Smooth muscle cell (in vitro differentiated cells): ENCODE results near the gene DNAJC10. TPM values are rescaled to one million over a fixed set of nuclear protein-coding genes. Genes with fewer than 3 reads are reported as not detected.

Experiments
- DNase-seq: peaks from one replicate; lab custom pipeline; 2025; ENCODE audit not compliant: unreplicated experiment; lab: John Stamatoyannopoulos, UW
- H2AFZ ChIP-seq: fragments of 200-600 bp; sonication (generic); 2 replicates; pipeline ENCODE4 v1.6.0; 2016; ENCODE audit warnings: antibody characterized with exemption, low read depth, mild to moderate bottlenecking
- H3F3A ChIP-seq: fragments of 200-600 bp; sonication (generic); 2 replicates; pipeline ENCODE4 v1.6.0; 2017; ENCODE audit warnings: antibody characterized with exemption, low read depth
- H3K27ac ChIP-seq: fragments of 200-600 bp; sonication (generic); 2 replicates; pipeline ENCODE4 v1.5.1; 2016; ENCODE audit warnings: low read depth, mild to moderate bottlenecking
- H3K27me3 ChIP-seq: fragments of 200-600 bp; sonication (generic); 2 replicates; pipeline ENCODE4 v1.6.1; 2016; ENCODE audit warnings: low read depth, mild to moderate bottlenecking
- H3K36me3 ChIP-seq: fragments of 200-600 bp; sonication (generic); 2 replicates; pipeline ENCODE4 v1.5.1; 2016; ENCODE audit warnings: low read depth
- H3K4me1 ChIP-seq: fragments of 200-600 bp; sonication (generic); 2 replicates; pipeline ENCODE4 v1.5.1; 2016; ENCODE audit warnings: low read depth
- H3K4me2 ChIP-seq: fragments of 200-600 bp; sonication (generic); 2 replicates; pipeline ENCODE4 v1.6.0; 2016; ENCODE audit warnings: mild to moderate bottlenecking
- H3K4me3 ChIP-seq: fragments of 200-600 bp; sonication (generic); 2 replicates; pipeline ENCODE4 v1.5.1; 2016; ENCODE audit warnings: mild to moderate bottlenecking
- H3K79me2 ChIP-seq: fragments of 200-600 bp; sonication (generic); 2 replicates; pipeline ENCODE4 v1.6.0; 2016; ENCODE audit warnings: low read depth, mild to moderate bottlenecking
- H3K9ac ChIP-seq: fragments of 200-600 bp; sonication (generic); 2 replicates; pipeline ENCODE4 v1.6.0; 2016; ENCODE audit warnings: low read depth
- H3K9me3 ChIP-seq: fragments of 200-600 bp; sonication (generic); replicated peaks from 2 replicates; pipeline ENCODE4 v1.5.1; 2016; ENCODE audit warnings: low read depth
- H4K20me1 ChIP-seq: fragments of 200-600 bp; sonication (generic); 2 replicates; pipeline ENCODE4 v1.6.0; 2016; ENCODE audit warnings: low read depth
- WGBS: methylation state at CpG from one replicate; pipeline ENCODE4 v1.1.7; 2016; ENCODE audit warnings: low lambda C conversion rate; 5-methylcytosine and 5-hydroxymethylcytosine counted together
- polyA plus RNA-seq: library from polyadenylated mRNA; unstranded; fragments of >200 nt; fragmentation: Nextera tagmentation; extraction: Ambion mirVana; gene quantifications from 2 replicates; pipeline ENCODE4 v1.2.1, GENCODE V29; 2016
- total RNA-seq: library from RNA; depleted of rRNA; stranded (reverse); fragments of >200 nt; gene quantifications from 2 replicates; pipeline ENCODE4 v1.2.3, GENCODE V29; 2014
- TF ChIP-seq, protein P1 (sequence below): fragments of 200-600 bp; sonication (generic); IDR thresholded peaks from 2 replicates; pipeline ENCODE4 v1.5.1; 2017; ENCODE audit warnings: borderline replicate concordance, mild to moderate bottlenecking, antibody characterized with exemption; ENCODE audit not compliant: insufficient read depth, poor library complexity, severe bottlenecking

The DNAJC10 gene
- total and polyA plus RNA-seq, 2 experiments from 2014 or later: 77.4 to 93.0 TPM

DNA sequence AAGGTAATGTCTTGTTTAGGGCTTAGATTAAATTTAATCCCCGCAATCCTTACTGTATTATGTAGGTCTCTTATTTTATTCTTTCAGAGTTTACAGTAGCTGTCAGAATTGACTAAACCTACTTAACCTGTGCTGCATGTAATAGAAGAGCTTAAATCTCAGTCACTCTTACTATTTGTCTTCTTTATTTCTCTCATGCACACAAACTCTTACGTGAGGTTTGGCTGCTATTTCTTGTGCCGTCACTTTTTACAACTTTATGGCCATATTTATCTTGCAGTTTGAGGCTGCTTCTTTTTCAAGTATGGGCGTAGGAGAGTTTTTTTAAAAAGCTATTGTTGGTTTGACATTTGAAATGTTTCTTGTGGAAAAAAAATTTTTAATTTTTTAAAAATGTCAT is 12.0 kb downstream of the DNAJC10 start:
- TF ChIP-seq, protein P1, sequence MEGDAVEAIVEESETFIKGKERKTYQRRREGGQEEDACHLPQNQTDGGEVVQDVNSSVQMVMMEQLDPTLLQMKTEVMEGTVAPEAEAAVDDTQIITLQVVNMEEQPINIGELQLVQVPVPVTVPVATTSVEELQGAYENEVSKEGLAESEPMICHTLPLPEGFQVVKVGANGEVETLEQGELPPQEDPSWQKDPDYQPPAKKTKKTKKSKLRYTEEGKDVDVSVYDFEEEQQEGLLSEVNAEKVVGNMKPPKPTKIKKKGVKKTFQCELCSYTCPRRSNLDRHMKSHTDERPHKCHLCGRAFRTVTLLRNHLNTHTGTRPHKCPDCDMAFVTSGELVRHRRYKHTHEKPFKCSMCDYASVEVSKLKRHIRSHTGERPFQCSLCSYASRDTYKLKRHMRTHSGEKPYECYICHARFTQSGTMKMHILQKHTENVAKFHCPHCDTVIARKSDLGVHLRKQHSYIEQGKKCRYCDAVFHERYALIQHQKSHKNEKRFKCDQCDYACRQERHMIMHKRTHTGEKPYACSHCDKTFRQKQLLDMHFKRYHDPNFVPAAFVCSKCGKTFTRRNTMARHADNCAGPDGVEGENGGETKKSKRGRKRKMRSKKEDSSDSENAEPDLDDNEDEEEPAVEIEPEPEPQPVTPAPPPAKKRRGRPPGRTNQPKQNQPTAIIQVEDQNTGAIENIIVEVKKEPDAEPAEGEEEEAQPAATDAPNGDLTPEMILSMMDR: no peak
- H3K9me3 ChIP-seq: no peaks in the 10 kb centered on the region
- H3K4me2 ChIP-seq: no peak overlapping the region
- H3F3A ChIP-seq: no peaks in the 10 kb centered on the region
- H3K27ac ChIP-seq: no peak overlapping the region
- H3K27me3 ChIP-seq: no peaks in the 10 kb centered on the region
- no peak overlapping the region for H3K9ac ChIP-seq
- H4K20me1 ChIP-seq: no peaks in the 10 kb centered on the region
- H2AFZ ChIP-seq: no peak overlapping the region
- no peak for DNase-seq
- peaks cover 14% of the 10 kb centered on the region for H3K36me3 ChIP-seq
- H3K4me1 ChIP-seq: no peaks in the 10 kb centered on the region
- WGBS: 97% methylated on average over 4 of the region's 4 CpGs
- no peak overlapping the region for H3K4me3 ChIP-seq
- H3K79me2 ChIP-seq: no peaks in the 10 kb centered on the region

GRCh38 chr2:182729710-182730339 is 13.8 kb downstream of the DNAJC10 start:
- Histone ChIP-seq H3K27me3 (no peaks in the 10 kb centered on the region), H3K27ac (no peak overlapping the region), H4K20me1 (no peaks in the 10 kb centered on the region), H3K36me3 (peaks cover 14% of the 10 kb centered on the region), H3K4me1 (no peaks in the 10 kb centered on the region), H3K9me3 (no peaks in the 10 kb centered on the region), H2AFZ (no peak overlapping the region), H3K79me2 (no peaks in the 10 kb centered on the region), H3K9ac (no peak overlapping the region), H3F3A (no peaks in the 10 kb centered on the region), H3K4me3 (no peak overlapping the region), H3K4me2 (no peak overlapping the region)
- TF ChIP-seq, protein P1: no peak
- DNase-seq: no peak
- WGBS: 92% methylated on average over 2 of the region's 2 CpGs

GRCh38 chr2:182730486-182730885 is 14.4 kb downstream of the DNAJC10 start:
- Histone ChIP-seq H3K27me3 (no peaks in the 10 kb centered on the region), H3F3A (no peaks in the 10 kb centered on the region), H3K4me1 (no peaks in the 10 kb centered on the region), H3K9ac (no peak overlapping the region), H3K36me3 (peaks cover 12% of the 10 kb centered on the region), H4K20me1 (no peaks in the 10 kb centered on the region), H3K4me3 (no peak overlapping the region), H3K4me2 (no peak overlapping the region), H3K9me3 (no peaks in the 10 kb centered on the region), H2AFZ (no peak overlapping the region), H3K79me2 (no peaks in the 10 kb centered on the region), H3K27ac (no peak overlapping the region)
- TF ChIP-seq, protein P1: no peak
- no peak for DNase-seq

DNA sequence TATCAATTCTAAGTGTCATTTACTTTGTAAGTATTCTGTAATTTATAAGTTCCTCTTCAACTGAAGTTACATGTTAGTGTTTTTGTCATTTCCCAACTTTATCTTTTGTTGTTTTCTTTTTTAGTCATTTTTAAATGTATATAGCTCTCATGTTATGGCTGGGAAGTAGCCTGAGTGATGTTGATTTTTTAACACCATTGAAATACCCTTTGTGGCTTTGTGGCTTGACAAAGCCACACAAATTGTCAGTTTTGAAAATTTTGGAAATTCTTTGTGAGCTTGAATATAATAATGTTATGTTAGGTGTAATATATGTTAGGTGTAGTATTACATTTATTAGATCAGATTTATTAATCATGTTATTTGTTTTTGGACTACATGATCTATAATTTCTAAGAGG is 16.7 kb downstream of the DNAJC10 start:
- H3K4me3 ChIP-seq: no peak overlapping the region
- H3K36me3 ChIP-seq: peaks cover 17% of the 10 kb centered on the region
- no peak overlapping the region for H3K27ac ChIP-seq
- H3K4me2 ChIP-seq: no peak overlapping the region
- H3K79me2 ChIP-seq: no peaks in the 10 kb centered on the region
- TF ChIP-seq, protein P1: no peak
- no peaks in the 10 kb centered on the region for H3K27me3 ChIP-seq
- no peak overlapping the region for H2AFZ ChIP-seq
- no peaks in the 10 kb centered on the region for H3F3A ChIP-seq
- H3K4me1 ChIP-seq: no peaks in the 10 kb centered on the region
- DNase-seq: no peak
- no peaks in the 10 kb centered on the region for H3K9me3 ChIP-seq
- H4K20me1 ChIP-seq: no peaks in the 10 kb centered on the region
- H3K9ac ChIP-seq: no peak overlapping the region
